GM20000 (cell line): ENCODE data around the gene LIMCH1.
"Not testable (repeated sequence)": the region's sequence is repeated elsewhere in the genome, so short reads cannot be mapped to it uniquely, and the experiment has no call there.

Source experiments
- DNase-seq: peaks from one replicate; pipeline ENCODE4 v3.0.0; 2012; ENCODE audit warnings: low spot score
- CTCF ChIP-seq: IDR thresholded peaks from 2 replicates; pipeline ENCODE4 v1.5.1; 2012; ENCODE audit warnings: mild to moderate bottlenecking, control low read depth; ENCODE audit errors: extremely low read depth, missing control alignments

The LIMCH1 gene

GRCh38 chr4:41646862-41647261 is 108.9 kb downstream of the LIMCH1 start:
- DNase-seq = no peak
- TF ChIP-seq CTCF = no peak

- no peak for TF ChIP-seq CTCF
Measured at GRCh38 chr4:41647383-41647782, 109.4 kb downstream of the LIMCH1 start.

GRCh38 chr4:41651150-41651549 is 113.2 kb downstream of the LIMCH1 start:
- not testable (repeated sequence) for DNase-seq

More at GRCh38 chr4:41647383-41647782, 109.4 kb downstream of the LIMCH1 start:
- DNase-seq = no peak

GRCh38 chr4:41652971-41653370 is 115.0 kb downstream of the LIMCH1 start:
- no peak for TF ChIP-seq CTCF
- no peak for DNase-seq

GRCh38 chr4:41653523-41653922 is 115.6 kb downstream of the LIMCH1 start:
- TF ChIP-seq CTCF = no peak
- DNase-seq = no peak

- no peak for TF ChIP-seq CTCF
- DNase-seq = no peak
Measured at GRCh38 chr4:41655177-41655576, 117.2 kb downstream of the LIMCH1 start.

GRCh38 chr4:41656106-41656505 is 118.1 kb downstream of the LIMCH1 start:
- TF ChIP-seq CTCF = no peak
- no peak for DNase-seq

- TF ChIP-seq CTCF = no peak
- DNase-seq = no peak
Measured at GRCh38 chr4:41656572-41657520, 118.9 kb downstream of the LIMCH1 start.
